Measurements from ENCODE around the gene TRPM2.
"Not testable (repeated sequence)": the region's sequence is repeated elsewhere in the genome, so short reads cannot be mapped to it uniquely, and the experiment has no call there.

Gene TRPM2

DNA sequence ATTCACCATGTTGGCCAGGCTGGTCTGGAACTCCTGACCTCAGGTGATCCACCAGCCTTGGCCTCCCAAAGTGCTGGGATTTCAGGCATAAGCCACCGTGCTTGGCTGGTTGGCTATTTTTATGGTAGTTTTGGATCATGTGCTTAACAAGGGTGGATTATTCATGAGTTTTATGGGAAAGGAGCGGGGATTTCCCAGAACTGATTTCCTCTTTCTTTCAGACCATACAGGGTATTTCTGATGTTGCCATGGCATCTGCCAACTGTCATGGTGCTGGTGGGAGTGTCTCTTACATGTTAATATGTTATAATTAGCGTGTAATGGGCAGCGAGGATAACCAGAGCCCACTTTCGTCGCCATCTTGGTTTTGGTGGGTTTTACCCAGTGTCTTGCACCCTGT is 3.2 kb downstream of the TRPM2 start:
- TF ChIP-seq, protein P1, sequence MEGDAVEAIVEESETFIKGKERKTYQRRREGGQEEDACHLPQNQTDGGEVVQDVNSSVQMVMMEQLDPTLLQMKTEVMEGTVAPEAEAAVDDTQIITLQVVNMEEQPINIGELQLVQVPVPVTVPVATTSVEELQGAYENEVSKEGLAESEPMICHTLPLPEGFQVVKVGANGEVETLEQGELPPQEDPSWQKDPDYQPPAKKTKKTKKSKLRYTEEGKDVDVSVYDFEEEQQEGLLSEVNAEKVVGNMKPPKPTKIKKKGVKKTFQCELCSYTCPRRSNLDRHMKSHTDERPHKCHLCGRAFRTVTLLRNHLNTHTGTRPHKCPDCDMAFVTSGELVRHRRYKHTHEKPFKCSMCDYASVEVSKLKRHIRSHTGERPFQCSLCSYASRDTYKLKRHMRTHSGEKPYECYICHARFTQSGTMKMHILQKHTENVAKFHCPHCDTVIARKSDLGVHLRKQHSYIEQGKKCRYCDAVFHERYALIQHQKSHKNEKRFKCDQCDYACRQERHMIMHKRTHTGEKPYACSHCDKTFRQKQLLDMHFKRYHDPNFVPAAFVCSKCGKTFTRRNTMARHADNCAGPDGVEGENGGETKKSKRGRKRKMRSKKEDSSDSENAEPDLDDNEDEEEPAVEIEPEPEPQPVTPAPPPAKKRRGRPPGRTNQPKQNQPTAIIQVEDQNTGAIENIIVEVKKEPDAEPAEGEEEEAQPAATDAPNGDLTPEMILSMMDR (IDR thresholded peaks at IDR 0.05; ENCODE audit: low read depth, low read length, missing control alignments) = no peak
- in situ Hi-C loops (cut with HindIII; ENCODE audit: low sequenced_read_pairs) = no loop called here
- no peak overlapping the region for H3K4me3 ChIP-seq (ENCODE audit: low read depth, low read length)
- no peak for DNase-seq (ENCODE audit: low read depth)

DNA sequence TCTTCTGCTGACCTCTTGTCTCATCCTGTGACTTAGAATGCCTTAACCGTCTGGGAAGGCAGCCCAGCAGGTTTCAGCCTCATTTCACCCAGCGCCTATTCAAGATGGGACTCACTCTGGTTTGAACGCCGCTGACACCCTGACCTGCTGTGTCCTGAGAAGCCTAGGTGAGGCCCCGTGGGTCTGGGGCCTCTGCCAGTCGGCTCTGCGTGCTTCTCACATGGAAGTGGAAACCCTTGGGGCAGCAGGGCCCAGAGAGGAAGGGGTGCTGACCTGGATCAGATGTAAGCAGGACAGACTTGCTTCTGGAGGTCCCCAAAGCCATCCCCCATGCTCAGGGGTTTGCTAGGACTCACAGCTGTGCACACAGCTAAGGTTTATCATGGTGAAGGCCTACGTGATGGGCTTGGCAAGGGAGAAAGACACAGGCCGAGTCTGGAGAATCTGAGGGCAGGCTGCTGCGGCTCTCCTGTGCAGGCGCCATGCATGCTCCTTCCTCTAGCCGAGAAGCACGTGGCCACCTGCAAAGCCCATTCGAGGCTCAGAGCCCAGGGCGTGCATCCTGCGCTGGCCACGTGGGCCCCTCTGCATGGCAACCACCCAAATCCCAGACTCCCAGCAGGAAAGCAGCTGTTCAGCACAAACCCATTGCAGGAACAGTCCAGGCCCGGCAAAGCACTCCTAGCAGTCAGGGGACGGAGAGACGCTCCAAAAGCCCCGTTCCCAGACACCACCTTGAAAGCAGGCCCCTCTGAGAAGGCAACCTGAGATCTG is 3.8 kb downstream of the TRPM2 start:
- in situ Hi-C loops (cut with HindIII; ENCODE audit: low sequenced_read_pairs) = no loop called here
- H3K4me3 ChIP-seq (ENCODE audit: low read depth, low read length) = no peak overlapping the region
- TF ChIP-seq, protein P1 (IDR thresholded peaks at IDR 0.05; ENCODE audit: low read depth, low read length, missing control alignments) = no peak
- DNase-seq (ENCODE audit: low read depth) = no peak

DNA sequence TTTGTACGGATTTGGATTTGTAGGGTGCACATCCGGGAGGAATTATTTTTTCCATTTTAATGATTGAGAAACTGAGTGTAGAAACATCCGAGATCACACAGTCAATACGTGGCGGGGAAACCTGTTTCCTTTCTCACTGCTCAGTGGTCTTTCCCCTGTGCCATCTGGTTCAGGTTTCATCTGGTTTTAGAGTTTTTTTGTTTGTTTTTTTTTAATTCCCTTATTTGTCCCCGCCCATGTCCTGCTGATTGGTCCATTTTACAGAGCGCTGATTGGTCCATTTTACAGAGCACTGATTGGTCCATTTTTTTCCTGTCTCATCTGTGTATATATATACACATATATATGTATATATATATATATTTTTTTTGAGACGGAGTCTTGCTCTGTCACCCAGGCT is 6.0 kb downstream of the TRPM2 start:
- in situ Hi-C loops (cut with HindIII; ENCODE audit: low sequenced_read_pairs) = no loop called here
- TF ChIP-seq, protein P1 (IDR thresholded peaks at IDR 0.05; ENCODE audit: low read depth, low read length, missing control alignments) = no peak
- no peak overlapping the region for H3K4me3 ChIP-seq (ENCODE audit: low read depth, low read length)
- DNase-seq (ENCODE audit: low read depth) = no peak

DNA sequence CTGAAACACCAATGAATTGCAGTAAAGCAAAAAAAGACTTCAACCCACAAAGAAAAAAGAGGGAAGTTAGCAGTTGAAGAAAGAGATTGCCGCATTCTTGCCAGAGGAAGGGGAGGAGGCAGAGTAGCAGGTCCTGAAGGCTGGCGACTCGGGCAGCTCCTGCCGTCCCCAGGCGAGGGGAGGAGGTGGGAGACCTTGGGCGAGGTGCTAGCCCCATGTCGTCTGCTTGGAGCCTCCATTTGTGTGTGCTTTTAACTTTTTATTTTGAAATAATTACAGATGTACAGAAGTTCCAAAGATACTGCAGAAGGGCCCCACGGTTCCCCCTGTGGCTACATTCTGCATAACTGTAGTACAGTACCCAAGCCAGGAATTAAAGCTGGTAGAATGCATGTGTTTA is 6.7 kb downstream of the TRPM2 start:
- H3K4me3 ChIP-seq (ENCODE audit: low read depth, low read length) = no peak overlapping the region
- in situ Hi-C loops (cut with HindIII; ENCODE audit: low sequenced_read_pairs) = no loop called here
- TF ChIP-seq, protein P1 (IDR thresholded peaks at IDR 0.05; ENCODE audit: low read depth, low read length, missing control alignments) = no peak
- no peak for DNase-seq (ENCODE audit: low read depth)

DNA sequence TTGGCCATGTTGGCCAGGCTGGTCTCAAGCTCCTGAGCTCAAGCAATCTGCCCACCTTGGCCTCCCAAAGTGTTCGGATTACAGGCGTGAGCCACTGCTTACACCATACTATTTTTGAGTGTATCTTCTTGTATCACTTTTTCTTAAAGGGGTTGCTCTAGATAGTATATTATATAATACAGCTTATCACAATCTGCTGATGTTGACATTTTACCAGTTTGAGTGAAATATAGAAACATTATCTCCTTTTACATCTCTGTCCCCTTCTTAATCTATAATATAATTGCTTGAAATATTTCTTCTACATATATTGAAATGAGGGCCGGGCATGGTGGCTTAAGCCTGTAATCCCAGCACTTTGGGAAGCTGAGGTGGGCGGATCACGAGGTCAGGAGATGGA is 8.5 kb downstream of the TRPM2 start:
- DNase-seq (ENCODE audit: low read depth); H3K4me3 ChIP-seq (ENCODE audit: low read depth, low read length); in situ Hi-C loops (cut with HindIII; ENCODE audit: low sequenced_read_pairs): not testable (repeated sequence)

DNA sequence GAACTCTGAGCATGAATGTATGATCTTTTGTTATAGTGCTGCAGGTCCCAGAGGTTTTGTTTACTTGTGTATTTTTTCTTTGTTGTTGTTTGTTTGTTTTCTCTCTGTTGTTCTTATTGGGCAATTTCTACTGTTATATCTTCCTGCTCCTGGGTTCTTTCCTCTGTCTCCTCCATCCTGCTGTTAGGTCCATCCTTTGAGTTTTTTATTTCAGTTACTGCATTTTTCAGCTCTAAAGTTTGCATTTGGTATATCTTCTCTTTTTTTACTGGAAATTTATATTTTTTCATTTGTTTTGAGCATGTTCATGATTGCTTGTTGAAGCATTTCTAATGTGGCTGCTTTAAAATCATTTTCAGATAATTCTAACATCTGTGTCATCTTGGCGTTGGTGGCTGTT is 9.9 kb downstream of the TRPM2 start:
- in situ Hi-C loops (cut with HindIII; ENCODE audit: low sequenced_read_pairs) = no loop called here
- TF ChIP-seq, protein P1 (IDR thresholded peaks at IDR 0.05; ENCODE audit: low read depth, low read length, missing control alignments) = no peak
- DNase-seq (ENCODE audit: low read depth) = no peak
- H3K4me3 ChIP-seq (ENCODE audit: low read depth, low read length) = no peak overlapping the region

DNA sequence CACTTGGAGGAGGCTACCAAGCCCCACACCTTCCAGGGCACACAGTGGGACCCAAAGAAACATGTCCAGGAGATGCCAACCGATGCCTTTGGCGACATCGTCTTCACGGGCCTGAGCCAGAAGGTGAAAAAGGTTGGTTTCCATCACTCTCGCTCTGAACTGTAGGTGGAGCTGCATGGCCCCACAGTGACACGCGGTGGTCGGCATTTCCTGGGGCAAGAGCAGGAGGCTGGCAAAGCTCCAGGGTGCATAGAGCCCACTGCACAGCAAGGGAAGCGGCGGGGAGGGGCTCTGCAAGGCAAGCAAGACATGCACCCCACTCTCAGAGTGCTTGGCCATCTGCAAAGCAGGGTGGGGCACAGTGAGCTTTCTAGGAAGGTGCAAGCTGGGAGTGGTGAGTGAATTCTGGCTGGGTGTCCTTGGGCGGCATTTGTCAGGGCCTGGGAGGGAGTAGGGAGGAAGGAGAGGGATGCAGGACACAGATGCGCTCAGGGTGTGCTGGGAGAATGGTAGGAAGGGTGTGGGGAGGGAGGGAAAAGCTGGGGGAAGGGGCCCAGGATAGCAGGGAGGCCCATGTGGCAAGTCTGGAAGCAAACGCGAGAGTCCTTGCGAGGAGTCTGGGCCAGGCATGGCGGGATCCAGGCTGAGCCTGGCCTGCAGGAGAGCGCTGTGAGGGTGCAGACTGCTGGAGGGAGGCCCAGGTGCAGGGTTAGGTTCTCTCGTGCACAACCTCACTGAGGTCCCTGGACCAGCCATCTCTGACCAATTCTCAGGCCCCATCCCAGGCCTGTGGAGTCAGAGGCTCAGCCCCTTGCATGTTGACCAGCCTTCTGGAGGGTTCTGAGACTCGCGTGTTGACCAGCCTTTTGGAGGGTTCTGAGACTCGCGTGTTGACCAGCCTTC is 11.0 kb downstream of the TRPM2 start:
- no peak for DNase-seq (ENCODE audit: low read depth)
- TF ChIP-seq, protein P1 (IDR thresholded peaks at IDR 0.05; ENCODE audit: low read depth, low read length, missing control alignments) = no peak
- H3K4me3 ChIP-seq (ENCODE audit: low read depth, low read length) = no peak overlapping the region
- in situ Hi-C loops (cut with HindIII; ENCODE audit: low sequenced_read_pairs) = no loop called here

Measured in astrocyte of the cerebellum (primary cell).